Renal pelvis (tissue), 4 donors: ENCODE results near the gene TRAP1. TPM values are rescaled to one million over a fixed set of nuclear protein-coding genes. Genes with fewer than 3 reads are reported as not detected.

Experiments
- DNase-seq: peaks from one replicate; pipeline ENCODE4 v3.0.0-alpha.2; 2013
- polyA plus RNA-seq, 3 donors: library from polyadenylated mRNA; unstranded; fragments of 120-200 nt; gene quantifications; one replicate each; pipeline ENCODE4 v1.2.1, GENCODE V29; 2013; ENCODE audit not compliant: insufficient read length in 3 of 3

Gene TRAP1
- polyA plus RNA-seq, 3 donors: 103 to 126 (median 109) TPM

GRCh38 chr16:3740186-3740585 is 22.9 kb upstream of the TRAP1 start:
- no peak for DNase-seq

GRCh38 chr16:3739636-3740035 is 22.3 kb upstream of the TRAP1 start:
- no peak for DNase-seq

- DNase-seq: no peak
Observed at GRCh38 chr16:3738541-3738940, 21.2 kb upstream of the TRAP1 start.

GRCh38 chr16:3738128-3738527 is 20.8 kb upstream of the TRAP1 start:
- no peak for DNase-seq

GRCh38 chr16:3737181-3737580 is 19.9 kb upstream of the TRAP1 start:
- no peak for DNase-seq

GRCh38 chr16:3736116-3736515 is 18.8 kb upstream of the TRAP1 start:
- no peak for DNase-seq

- no peak for DNase-seq
Observed at GRCh38 chr16:3735541-3735940, 18.2 kb upstream of the TRAP1 start.

- no peak for DNase-seq
Observed at GRCh38 chr16:3734758-3735221, 17.5 kb upstream of the TRAP1 start.

- no peak for DNase-seq
Observed at GRCh38 chr16:3734084-3734757, 16.9 kb upstream of the TRAP1 start.

GRCh38 chr16:3732171-3732570 is 14.8 kb upstream of the TRAP1 start:
- DNase-seq: no peak

- no peak for DNase-seq
Observed at GRCh38 chr16:3731126-3731935, 14.0 kb upstream of the TRAP1 start.

GRCh38 chr16:3730161-3731125 is 13.1 kb upstream of the TRAP1 start:
- no peak for DNase-seq

- no peak for DNase-seq
Observed at GRCh38 chr16:3729161-3730112, 12.1 kb upstream of the TRAP1 start.

- no peak for DNase-seq
Observed at GRCh38 chr16:3728424-3729160, 11.3 kb upstream of the TRAP1 start.

GRCh38 chr16:3727806-3728381 is 10.6 kb upstream of the TRAP1 start:
- DNase-seq: no peak

GRCh38 chr16:3726021-3726687 is 8.8 kb upstream of the TRAP1 start:
- DNase-seq: no peak

GRCh38 chr16:3725276-3725675 is 8.0 kb upstream of the TRAP1 start:
- DNase-seq: no peak

- DNase-seq: no peak
Observed at GRCh38 chr16:3722508-3722907, 5.2 kb upstream of the TRAP1 start.

GRCh38 chr16:3720418-3720817 is 3.1 kb upstream of the TRAP1 start:
- no peak for DNase-seq
